IPS-15b (cell line): Measurements from ENCODE around the gene YIPF1.
A peak's percentile ranks its signal among the peaks of the same experiment; 100 is the strongest.

Source experiments
- H3K27me3 ChIP-seq: one replicate; pipeline ENCODE4 v1.6.1; 2013; ENCODE audit warnings: low read length; ENCODE audit not compliant: control insufficient read depth, insufficient read depth
- H3K36me3 ChIP-seq: one replicate; pipeline ENCODE4 v1.6.1; 2013; ENCODE audit warnings: low read length; ENCODE audit not compliant: control insufficient read depth, insufficient read depth
- H3K4me1 ChIP-seq: one replicate; pipeline ENCODE4 v1.6.1; 2013; ENCODE audit warnings: mild to moderate bottlenecking, low read length; ENCODE audit not compliant: control insufficient read depth, insufficient read depth
- H3K4me3 ChIP-seq: one replicate; pipeline ENCODE4 v1.5.1; 2013; ENCODE audit warnings: low read depth, low read length
- H3K9ac ChIP-seq: one replicate; pipeline ENCODE4 v1.6.1; 2013; ENCODE audit warnings: low read depth, mild to moderate bottlenecking, low read length
- H3K9me3 ChIP-seq: one replicate; pipeline ENCODE4 v1.6.1; 2013; ENCODE audit warnings: mild to moderate bottlenecking, low read length; ENCODE audit not compliant: control insufficient read depth, insufficient read depth

The YIPF1 gene

GRCh38 chr1:53869454-53870117, 20.0 kb downstream of the YIPF1 start:
- Histone ChIP-seq H3K9me3 (no peaks in the 10 kb centered on the region), H3K36me3 (no peaks in the 10 kb centered on the region), H3K27me3 (no peaks in the 10 kb centered on the region), H3K4me1 (no peaks in the 10 kb centered on the region), H3K4me3 (no peak overlapping the region), H3K9ac (no peak overlapping the region)

- H3K4me1 ChIP-seq = no peaks in the 10 kb centered on the region
Observed at GRCh38 chr1:53868565-53868964, 21.0 kb downstream of the YIPF1 start.

GRCh38 chr1:53862507-53862906, 27.1 kb downstream of the YIPF1 start:
- Histone ChIP-seq H3K4me3 (no peak overlapping the region), H3K9ac (no peak overlapping the region), H3K4me1 (no peaks in the 10 kb centered on the region), H3K36me3 (no peaks in the 10 kb centered on the region), H3K27me3 (no peaks in the 10 kb centered on the region), H3K9me3 (no peaks in the 10 kb centered on the region)

More at GRCh38 chr1:53868565-53868964, 21.0 kb downstream of the YIPF1 start:
- H3K9ac ChIP-seq = no peak overlapping the region
- H3K36me3 ChIP-seq = no peaks in the 10 kb centered on the region
- no peaks in the 10 kb centered on the region for H3K9me3 ChIP-seq
- no peak overlapping the region for H3K4me3 ChIP-seq
- no peaks in the 10 kb centered on the region for H3K27me3 ChIP-seq

DNA sequence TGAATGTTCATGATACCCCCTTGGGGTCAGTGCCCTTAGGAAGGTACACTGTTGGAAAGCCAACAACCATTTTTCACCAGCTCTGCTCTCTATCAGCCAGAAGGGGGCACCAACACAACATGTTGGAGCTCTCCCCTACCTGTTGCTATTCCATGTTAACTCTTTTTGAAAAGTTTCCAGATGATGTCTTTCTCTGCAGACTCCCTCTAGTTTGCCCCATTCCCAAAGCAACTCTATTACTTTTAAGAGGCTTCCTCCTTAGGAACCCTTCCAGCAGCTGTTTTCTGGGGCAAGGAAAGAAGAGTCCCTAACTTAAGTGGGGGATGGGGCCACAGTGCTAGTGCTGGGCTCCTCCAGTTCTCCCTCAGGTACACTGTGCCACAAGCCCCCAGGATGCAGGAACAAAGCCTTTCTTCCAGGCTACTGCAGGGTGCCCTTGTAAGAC, 28.6 kb downstream of the YIPF1 start:
- H3K9me3 ChIP-seq = no peaks in the 10 kb centered on the region
- no peak overlapping the region for H3K4me3 ChIP-seq
- no peaks in the 10 kb centered on the region for H3K4me1 ChIP-seq
- H3K27me3 ChIP-seq = no peaks in the 10 kb centered on the region
- no peak overlapping the region for H3K9ac ChIP-seq
- peaks cover 4% of the 10 kb centered on the region for H3K36me3 ChIP-seq

DNA sequence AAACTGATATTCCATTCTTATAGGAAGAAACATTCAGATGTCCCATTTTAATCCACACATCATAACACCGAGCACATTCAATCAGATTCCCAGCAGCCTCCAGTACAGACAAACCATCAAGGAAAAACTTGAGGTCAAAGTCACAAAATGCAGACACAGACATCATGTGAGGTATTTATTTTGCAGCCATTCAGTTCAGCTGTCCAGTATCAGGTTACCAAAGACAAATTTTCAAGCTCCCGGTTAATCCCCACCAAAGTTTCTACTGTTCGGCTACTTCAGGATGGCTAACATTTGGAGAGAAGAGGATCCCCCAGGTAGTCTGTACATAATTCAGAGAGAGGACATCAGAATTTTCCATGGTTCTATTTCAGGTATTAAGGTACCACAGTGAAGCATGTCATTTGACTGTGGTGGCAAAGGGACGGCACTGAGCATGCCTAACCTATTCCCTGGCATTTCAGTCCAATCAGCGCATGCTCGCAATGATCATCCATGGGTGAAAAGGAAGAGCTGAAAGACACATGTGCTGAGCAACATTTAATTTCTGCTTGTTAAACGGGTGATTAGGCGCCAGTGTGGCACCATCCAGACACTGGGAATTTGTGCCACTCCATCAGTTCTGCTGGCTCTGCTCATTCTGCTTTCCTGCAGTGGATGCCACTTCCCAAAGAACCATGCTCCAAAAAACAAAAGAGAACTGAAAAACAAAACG, 37.9 kb downstream of the YIPF1 start:
- Histone ChIP-seq H3K27me3 (no peaks in the 10 kb centered on the region), H3K36me3 (peaks cover under 1% of the 10 kb centered on the region), H3K9ac (no peak overlapping the region), H3K9me3 (no peaks in the 10 kb centered on the region), H3K4me1 (no peaks in the 10 kb centered on the region), H3K4me3 (no peak overlapping the region)

DNA sequence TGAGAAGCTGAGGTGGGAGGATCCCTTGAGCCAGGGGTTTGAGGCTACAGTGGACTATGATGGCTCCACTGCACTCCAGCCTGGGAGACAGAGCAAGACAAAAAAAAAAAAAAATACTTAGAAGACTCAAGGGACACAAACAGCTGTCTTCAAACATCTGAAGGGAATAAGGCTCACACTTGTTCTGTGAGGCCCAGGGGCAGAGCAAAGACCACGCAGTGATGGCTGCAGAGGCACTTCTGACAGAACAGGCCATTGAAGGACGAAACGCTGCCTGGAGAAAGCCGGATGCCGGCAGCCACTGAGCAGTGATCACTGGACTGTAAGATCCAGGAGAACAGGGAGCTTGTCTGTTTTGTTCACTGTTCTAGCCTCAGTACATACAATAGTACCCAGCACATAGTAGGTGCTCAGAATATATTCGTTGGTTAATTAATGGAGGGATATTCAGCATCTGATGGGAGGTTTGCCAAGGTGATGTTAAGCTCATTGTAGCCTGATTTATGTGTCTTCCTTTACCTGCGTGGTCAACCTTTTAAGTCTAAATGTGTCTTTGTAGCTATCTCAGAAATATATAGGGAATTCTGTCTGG, 39.4 kb downstream of the YIPF1 start:
- H3K4me3 ChIP-seq = no peak overlapping the region
- H3K36me3 ChIP-seq = no peaks in the 10 kb centered on the region
- H3K27me3 ChIP-seq = no peaks in the 10 kb centered on the region
- H3K4me1 ChIP-seq = no peaks in the 10 kb centered on the region
- no peak overlapping the region for H3K9ac ChIP-seq
- no peaks in the 10 kb centered on the region for H3K9me3 ChIP-seq

GRCh38 chr1:53847980-53848379, 41.6 kb downstream of the YIPF1 start:
- H3K27me3 ChIP-seq = no peaks in the 10 kb centered on the region
- no peak overlapping the region for H3K9ac ChIP-seq
- H3K4me3 ChIP-seq = no peak overlapping the region
- no peaks in the 10 kb centered on the region for H3K36me3 ChIP-seq
- H3K4me1 ChIP-seq = no peaks in the 10 kb centered on the region
- H3K9me3 ChIP-seq = no peaks in the 10 kb centered on the region

GRCh38 chr1:53842347-53842746, 47.2 kb downstream of the YIPF1 start:
- H3K27me3 ChIP-seq = no peaks in the 10 kb centered on the region
- no peak overlapping the region for H3K4me3 ChIP-seq
- H3K9ac ChIP-seq = no peak overlapping the region
- no peaks in the 10 kb centered on the region for H3K4me1 ChIP-seq
- no peaks in the 10 kb centered on the region for H3K36me3 ChIP-seq
- no peaks in the 10 kb centered on the region for H3K9me3 ChIP-seq

DNA sequence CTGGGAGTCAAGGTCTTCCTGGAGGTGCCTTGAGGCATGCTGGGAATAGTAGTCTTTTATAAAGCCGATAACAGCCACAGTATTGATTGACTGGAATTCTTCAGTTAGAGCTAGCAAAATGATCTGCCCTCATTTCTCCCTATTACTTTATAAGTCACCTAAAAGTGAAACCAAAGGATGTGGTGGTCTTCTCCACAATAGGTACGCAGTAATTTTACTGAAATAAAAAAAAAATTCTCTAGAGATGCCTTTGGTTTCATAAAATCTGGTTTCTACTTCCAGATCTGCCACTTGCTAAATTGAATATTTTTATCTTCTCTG, 51.0 kb downstream of the YIPF1 start:
- Histone ChIP-seq H3K4me3 (no peak overlapping the region), H3K4me1 (no peaks in the 10 kb centered on the region), H3K9me3 (no peaks in the 10 kb centered on the region), H3K27me3 (no peaks in the 10 kb centered on the region), H3K9ac (no peak overlapping the region), H3K36me3 (no peaks in the 10 kb centered on the region)

DNA sequence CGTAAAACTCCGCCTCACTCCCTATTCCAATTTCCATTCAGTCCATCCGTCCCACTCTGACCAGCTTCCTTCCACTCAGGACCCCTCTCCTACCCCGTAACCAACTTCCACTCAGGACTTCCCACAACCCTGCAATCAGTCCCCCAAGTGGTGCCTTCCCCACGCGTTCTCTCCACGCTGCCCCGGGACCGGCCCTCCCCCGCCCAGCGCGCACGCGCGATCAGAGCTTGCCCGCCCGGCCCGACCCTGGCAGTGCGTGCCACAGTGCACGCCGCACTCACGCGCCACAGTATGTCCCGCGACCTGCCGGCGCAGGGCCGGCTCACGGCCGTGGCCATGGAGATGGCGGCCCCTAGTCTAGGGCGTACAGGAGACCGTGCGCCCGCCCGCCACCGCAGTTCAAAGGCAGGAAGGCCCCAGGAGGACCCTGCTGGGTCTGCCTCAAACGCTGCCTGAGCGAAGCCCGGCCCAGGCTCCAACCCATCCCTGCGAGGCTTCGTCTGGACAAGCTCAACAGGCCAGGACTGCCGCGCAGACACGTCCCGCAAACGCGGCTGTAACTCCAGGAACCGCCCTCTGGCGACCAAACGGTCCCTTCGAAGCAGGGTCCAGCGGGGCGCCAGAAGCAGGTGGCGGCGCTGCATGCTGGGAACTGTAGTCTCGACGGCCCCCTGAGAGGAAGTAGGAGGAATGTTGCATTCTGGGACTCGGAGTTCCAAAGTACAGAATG, 51.5 kb downstream of the YIPF1 start, which contains the start of gene NDC1:
Gene NDC1 (minus strand): TSS at position 373 of the 730 bp plus-strand sequence. CDS start 35 bp downstream, at position 338.
- no peaks in the 10 kb centered on the region for H3K4me1 ChIP-seq
- no peaks in the 10 kb centered on the region for H3K27me3 ChIP-seq
- no peaks in the 10 kb centered on the region for H3K9me3 ChIP-seq
- no peaks in the 10 kb centered on the region for H3K36me3 ChIP-seq
- peak within 1 kb of the TSS; percentile 68 for H3K4me3 ChIP-seq
- peak within 1 kb of the TSS; percentile 87 for H3K9ac ChIP-seq

DNA sequence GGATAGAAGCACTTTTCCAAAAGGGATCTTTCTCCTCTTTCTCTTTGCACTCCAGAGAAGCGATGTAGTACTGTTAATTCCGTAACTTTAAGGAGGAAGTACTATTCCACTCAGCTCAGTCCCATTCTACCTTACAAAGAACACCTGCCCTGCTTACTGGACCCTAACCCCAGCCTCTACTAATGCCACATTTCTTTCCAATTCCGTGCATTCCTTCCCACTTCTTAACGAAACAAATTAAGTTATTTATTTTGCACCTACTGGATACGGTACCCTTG, 52.0 kb downstream of the YIPF1 start:
- peak overlapping the region; percentile 68 for H3K4me3 ChIP-seq
- no peaks in the 10 kb centered on the region for H3K27me3 ChIP-seq
- H3K9me3 ChIP-seq = no peaks in the 10 kb centered on the region
- H3K36me3 ChIP-seq = no peaks in the 10 kb centered on the region
- no peaks in the 10 kb centered on the region for H3K4me1 ChIP-seq
- peak overlapping the region; percentile 87 for H3K9ac ChIP-seq
